Mesodermal cell (in vitro differentiated cells): Measurements from ENCODE around the gene STAT1.

ENCODE experiments used
- H3K27ac ChIP-seq: 2 replicates; pipeline ENCODE4 v1.7.0; 2013; ENCODE audit warnings: mild to moderate bottlenecking, low read depth, low read length, moderate library complexity; ENCODE audit not compliant: severe bottlenecking
- H3K36me3 ChIP-seq: 2 replicates; pipeline ENCODE4 v1.7.1; 2013; ENCODE audit warnings: mild to moderate bottlenecking, low read length, moderate library complexity; ENCODE audit not compliant: control insufficient read depth, insufficient read depth
- H3K4me1 ChIP-seq: one replicate; pipeline ENCODE4 v1.7.1; 2013; ENCODE audit warnings: mild to moderate bottlenecking, low read length; ENCODE audit not compliant: insufficient read depth, control insufficient read depth, poor library complexity, severe bottlenecking
- H3K4me3 ChIP-seq: 2 replicates; pipeline ENCODE4 v1.7.0; 2013; ENCODE audit warnings: low read length, control low read depth, mild to moderate bottlenecking; ENCODE audit not compliant: insufficient read depth, poor library complexity, severe bottlenecking; ENCODE audit errors: extremely low read depth
- H3K9me3 ChIP-seq: 2 replicates; pipeline ENCODE4 v1.7.1; 2013; ENCODE audit warnings: mild to moderate bottlenecking, low read length, moderate library complexity; ENCODE audit not compliant: control insufficient read depth
- WGBS, 2 experiments: methylation state at CpG; one replicate each; pipeline ENCODE4 v1.1.5; 2013; ENCODE audit warnings: missing lambda C conversion rate in 2 of 2; ENCODE audit not compliant: insufficient coverage in 2 of 2; 5-methylcytosine and 5-hydroxymethylcytosine counted together

The STAT1 gene

DNA sequence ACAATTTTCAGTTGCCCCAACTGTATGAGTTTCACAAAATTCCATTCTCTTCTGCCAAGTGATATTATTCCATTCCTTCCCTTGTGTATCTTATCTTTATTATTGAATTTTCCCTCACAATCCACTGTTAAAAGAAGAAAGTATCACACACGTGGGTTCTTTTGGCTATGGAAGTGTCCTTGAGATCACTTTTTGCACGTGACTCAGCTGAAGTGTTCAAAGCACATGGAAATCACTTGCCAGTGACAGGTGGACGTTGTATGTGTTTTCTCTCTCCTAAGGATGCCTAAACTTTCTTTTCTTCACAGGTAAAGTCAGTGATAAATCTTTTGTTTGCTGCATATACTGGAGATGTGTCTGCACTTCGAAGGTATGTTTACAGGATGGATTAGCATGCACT lies 60.7 kb downstream of the STAT1 start:
- Histone ChIP-seq H3K4me1 (peaks cover 5% of the 10 kb centered on the region), H3K4me3 (no peak overlapping the region), H3K27ac (no peak overlapping the region), H3K9me3 (no peaks in the 10 kb centered on the region), H3K36me3 (no peaks in the 10 kb centered on the region)
- WGBS, 2 experiments, result 75 to 79% methylated on average over 1 to 3 of the region's 4 CpGs

DNA sequence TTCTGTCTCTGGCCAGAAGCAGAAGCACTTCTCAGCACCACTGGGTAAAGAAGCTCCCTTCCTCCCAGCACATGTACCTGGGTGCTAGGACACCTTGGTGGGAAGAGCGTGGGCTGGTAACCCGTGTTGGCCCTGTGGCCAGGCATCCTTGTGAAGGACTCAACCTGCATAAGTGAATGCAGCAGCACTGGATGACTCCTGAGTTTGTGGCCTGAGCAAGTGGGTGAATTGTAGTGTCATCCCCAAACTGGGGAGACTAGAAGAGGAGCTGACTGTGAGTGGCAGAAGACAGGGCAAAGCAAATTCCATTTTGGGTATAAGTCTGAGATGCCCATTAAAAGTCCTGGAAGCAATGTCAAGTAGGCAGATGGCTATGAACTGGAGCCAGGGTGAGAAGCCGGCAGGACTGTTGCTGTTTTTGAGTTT lies 63.4 kb downstream of the STAT1 start:
- 86% methylated on average over 3 of the region's 3 CpGs for WGBS, 2 experiments
- H3K4me3 ChIP-seq, result no peak overlapping the region
- no peak overlapping the region for H3K27ac ChIP-seq
- H3K4me1 ChIP-seq, result peaks cover 24% of the 10 kb centered on the region
- H3K9me3 ChIP-seq, result no peaks in the 10 kb centered on the region
- H3K36me3 ChIP-seq, result no peaks in the 10 kb centered on the region

DNA sequence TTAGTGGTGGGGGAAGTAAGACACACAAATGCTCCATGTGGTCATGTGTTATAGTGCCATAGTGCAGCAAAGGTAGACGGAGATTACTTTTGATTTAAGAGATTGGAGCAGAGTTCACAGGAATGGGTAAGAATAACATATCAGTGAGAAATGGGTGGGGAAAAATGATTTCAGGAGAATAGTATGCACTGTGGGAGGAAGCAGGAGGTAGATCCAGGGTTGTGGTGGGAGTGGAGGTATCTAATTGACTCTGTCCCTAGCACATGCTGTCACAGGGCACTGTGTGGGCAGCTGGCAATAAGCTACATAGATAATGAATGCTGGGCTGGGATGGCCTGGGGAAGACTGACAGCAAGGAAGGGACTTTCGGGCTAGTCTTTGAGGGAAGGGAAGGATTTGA lies 65.3 kb downstream of the STAT1 start:
- peaks cover 24% of the 10 kb centered on the region for H3K4me1 ChIP-seq
- no peaks in the 10 kb centered on the region for H3K36me3 ChIP-seq
- no peak overlapping the region for H3K27ac ChIP-seq
- WGBS, 2 experiments, result 83 to 91% methylated on average over 2 of the region's 2 CpGs
- no peaks in the 10 kb centered on the region for H3K9me3 ChIP-seq
- H3K4me3 ChIP-seq, result no peak overlapping the region

DNA sequence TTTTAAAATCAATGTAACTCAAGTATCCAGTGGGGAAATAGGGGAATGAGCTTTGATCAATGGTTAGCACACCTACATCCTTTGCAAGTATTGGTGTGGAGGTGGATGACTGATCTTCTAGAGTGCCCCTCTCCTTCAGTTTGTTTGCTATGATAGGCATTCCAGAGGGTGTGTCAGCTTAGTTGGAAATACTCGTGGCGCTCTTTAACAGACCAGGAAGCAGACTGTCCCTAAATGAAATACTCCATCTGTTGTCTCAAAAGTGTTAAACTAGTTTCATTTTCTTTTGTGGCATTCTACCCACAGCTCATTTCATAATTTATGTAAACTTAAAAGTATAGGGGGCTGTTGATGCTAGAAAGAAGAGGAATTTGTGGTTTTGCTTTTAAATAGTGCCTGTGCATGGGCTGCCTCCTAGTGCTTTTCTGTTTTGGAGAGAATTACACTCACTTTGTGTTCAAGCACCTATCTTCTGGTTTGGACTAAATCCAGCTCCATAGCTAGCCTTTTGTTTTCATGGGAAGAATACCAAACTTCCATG lies 66.2 kb downstream of the STAT1 start:
- Histone ChIP-seq H3K36me3 (no peaks in the 10 kb centered on the region), H3K27ac (peak overlapping the region; percentile 72), H3K4me3 (no peak overlapping the region), H3K4me1 (peaks cover 24% of the 10 kb centered on the region), H3K9me3 (no peaks in the 10 kb centered on the region)
- 57 to 60% methylated on average over 2 of the region's 2 CpGs for WGBS, 2 experiments

DNA sequence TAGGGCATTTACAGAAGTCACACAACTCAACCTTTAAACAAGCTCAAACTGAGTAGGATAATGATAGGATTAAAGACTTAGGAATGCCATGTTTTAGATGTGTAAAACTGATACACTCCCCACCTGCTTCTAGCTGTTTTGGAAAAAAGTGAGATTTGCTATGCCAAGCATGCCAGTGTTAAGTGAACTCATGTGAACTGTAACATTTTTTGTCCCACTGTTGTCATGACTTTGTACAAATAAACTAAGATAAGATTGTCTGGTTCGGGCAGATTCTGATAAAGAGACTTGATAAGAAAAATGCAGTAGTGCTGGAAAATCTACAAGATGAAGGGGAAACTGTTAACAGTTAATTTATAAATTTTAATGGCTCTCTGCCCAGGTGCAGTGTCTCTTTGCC lies 66.8 kb downstream of the STAT1 start:
- H3K9me3 ChIP-seq, result no peaks in the 10 kb centered on the region
- H3K4me3 ChIP-seq, result no peak overlapping the region
- WGBS, 2 experiments, result no CpG with 5 or more reads among the region's 1 CpG
- no peaks in the 10 kb centered on the region for H3K36me3 ChIP-seq
- peak overlapping the region; percentile 72 for H3K27ac ChIP-seq
- peaks cover 24% of the 10 kb centered on the region for H3K4me1 ChIP-seq

DNA sequence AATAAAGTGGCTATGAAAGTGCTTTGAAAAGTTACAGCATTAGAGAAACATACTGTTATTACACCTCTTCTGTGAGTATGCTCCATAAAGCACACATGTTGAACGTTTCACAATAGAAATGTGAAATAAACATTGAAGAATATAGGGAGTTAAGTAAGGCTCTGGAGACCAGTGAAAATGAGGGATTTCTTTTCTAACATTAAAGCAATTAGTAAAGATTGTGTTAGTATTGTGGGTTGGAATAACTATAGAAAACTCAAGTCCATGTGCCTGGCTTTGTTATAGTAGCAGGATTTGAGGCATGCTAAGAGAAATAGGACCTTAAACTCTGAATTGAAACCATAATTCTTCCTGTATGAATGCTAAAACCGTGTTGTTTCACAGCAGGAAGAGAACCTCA lies 70.3 kb downstream of the STAT1 start:
- Histone ChIP-seq H3K27ac (no peak overlapping the region), H3K36me3 (no peaks in the 10 kb centered on the region), H3K9me3 (no peaks in the 10 kb centered on the region), H3K4me3 (no peak overlapping the region), H3K4me1 (peaks cover 23% of the 10 kb centered on the region)
- WGBS, 2 experiments, result no CpG with 5 or more reads among the region's 2 CpGs

DNA sequence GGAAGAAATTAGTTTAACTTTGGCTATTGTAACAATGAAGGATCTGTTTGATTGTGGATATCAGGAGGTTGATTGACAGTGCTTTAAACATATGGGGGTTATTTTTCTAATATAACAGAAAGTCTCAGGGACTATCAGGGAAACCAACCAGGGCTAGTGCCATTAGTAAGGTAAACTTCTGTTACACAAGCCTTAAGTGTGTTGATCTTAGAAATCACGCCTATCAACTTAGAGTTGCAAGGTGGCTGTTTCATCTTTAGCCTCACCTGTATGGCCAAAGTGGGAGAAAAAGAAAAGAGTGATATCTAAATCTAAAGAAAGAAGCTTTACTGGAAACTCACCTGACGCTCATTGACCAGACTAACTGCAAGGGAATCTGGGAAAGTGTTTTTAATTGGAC lies 71.3 kb downstream of the STAT1 start:
- H3K4me1 ChIP-seq, result peaks cover 13% of the 10 kb centered on the region
- 100% methylated on average over 1 of the region's 2 CpGs for WGBS, 2 experiments
- no peak overlapping the region for H3K27ac ChIP-seq
- no peaks in the 10 kb centered on the region for H3K9me3 ChIP-seq
- no peaks in the 10 kb centered on the region for H3K36me3 ChIP-seq
- H3K4me3 ChIP-seq, result no peak overlapping the region

DNA sequence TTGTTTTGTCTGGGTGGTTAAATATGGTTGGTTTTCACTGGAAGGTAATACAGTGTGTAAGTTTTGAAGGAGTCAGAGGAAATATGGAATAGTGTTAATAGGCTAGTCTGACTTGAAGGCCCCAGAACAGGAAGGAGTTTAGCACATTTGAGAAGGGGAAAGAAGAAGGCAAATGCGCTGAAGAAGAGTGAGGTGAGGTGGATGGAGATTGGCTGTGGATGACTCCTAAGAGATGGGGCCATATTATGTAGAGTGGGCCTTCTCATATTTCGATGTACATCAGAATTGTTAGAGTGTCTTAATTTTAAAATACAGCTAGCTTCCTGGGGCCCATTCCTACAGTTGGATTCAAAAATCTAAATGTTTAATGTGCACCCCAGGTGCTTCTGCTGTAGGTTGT lies 72.4 kb downstream of the STAT1 start:
- Histone ChIP-seq H3K27ac (no peak overlapping the region), H3K4me3 (no peak overlapping the region), H3K9me3 (no peaks in the 10 kb centered on the region), H3K36me3 (no peaks in the 10 kb centered on the region), H3K4me1 (peaks cover 5% of the 10 kb centered on the region)
- WGBS, 2 experiments, result 89 to 93% methylated on average over 1 to 2 of the region's 2 CpGs

DNA sequence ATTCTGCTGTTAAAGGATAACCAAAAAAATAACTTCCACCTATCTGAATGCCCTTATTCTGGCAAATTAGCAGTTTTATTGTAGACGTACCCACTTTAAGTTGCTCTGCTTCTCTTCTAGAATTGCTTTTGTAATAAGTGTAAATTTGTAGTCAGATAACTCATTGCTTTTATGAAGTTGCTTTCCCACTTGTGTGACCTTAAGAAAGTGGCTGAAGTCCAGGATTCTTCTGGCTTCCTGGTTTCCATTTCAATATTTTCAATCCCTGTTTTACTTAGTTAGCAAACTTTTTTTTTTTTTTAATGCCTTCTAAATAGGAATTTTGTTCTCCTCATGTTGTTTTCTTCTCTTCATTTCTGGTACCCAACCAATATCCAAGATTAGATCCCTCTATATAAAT lies 73.5 kb downstream of the STAT1 start:
- Histone ChIP-seq H3K36me3 (no peaks in the 10 kb centered on the region), H3K27ac (no peak overlapping the region), H3K4me1 (no peaks in the 10 kb centered on the region), H3K9me3 (no peaks in the 10 kb centered on the region), H3K4me3 (no peak overlapping the region)
- no CpG with 5 or more reads among the region's 1 CpG for WGBS, 2 experiments

DNA sequence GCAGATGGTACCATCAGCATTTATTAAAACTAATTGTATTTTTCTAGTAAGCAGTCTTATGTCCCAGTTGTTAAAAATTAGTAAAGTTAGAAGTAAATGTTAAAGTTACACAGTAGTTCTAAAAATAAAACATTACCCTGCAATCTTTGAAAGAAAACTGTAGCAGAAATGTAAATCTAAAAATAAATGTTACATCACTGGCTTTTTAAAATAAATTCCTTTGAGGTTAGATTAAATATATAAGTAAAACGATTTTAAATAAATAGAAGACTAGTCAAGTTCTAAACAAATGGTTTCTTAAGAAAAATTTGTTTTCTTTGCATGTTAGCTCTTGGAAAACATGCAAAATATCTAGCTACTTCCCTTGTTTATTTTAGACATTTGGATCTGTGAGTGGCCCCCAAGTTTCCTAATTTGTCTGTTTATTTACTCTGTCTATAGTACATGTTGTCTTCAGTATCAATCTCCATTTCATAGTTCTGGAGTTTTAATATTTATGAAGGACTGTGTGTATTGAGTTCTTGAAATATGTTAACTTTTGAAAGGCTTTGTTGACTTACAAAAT lies 75.1 kb downstream of the STAT1 start:
- H3K4me1 ChIP-seq, result no peaks in the 10 kb centered on the region
- no peak overlapping the region for H3K27ac ChIP-seq
- no CpG with 5 or more reads among the region's 1 CpG for WGBS, 2 experiments
- H3K9me3 ChIP-seq, result no peaks in the 10 kb centered on the region
- H3K36me3 ChIP-seq, result no peaks in the 10 kb centered on the region
- H3K4me3 ChIP-seq, result no peak overlapping the region

DNA sequence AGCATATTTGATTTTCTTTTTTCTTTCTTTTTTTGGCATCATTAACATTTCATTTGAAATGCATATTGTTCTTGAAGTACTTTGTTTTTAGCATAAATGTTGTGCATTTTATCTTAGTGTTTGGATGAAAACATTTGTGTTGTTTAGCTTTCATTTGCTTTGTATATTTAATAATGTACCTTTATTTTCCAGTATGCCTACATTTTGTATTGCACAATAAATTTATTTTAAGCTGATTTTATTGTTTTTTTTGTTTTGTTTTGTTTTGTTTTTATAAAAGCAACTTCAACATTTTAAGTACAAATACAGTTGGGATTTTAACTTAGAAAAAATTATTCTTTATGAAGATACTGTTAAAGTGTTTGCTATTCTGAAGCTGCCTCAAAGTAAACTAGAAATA lies 78.9 kb downstream of the STAT1 start:
- no peak overlapping the region for H3K27ac ChIP-seq
- no peak overlapping the region for H3K4me3 ChIP-seq
- no peaks in the 10 kb centered on the region for H3K9me3 ChIP-seq
- peaks cover 10% of the 10 kb centered on the region for H3K36me3 ChIP-seq
- H3K4me1 ChIP-seq, result no peaks in the 10 kb centered on the region
